GM12874 (cell line): ENCODE results near the gene MAT2A.

Experiments used
- TF ChIP-seq, protein P1 (sequence below): IDR thresholded peaks from 2 replicates; pipeline ENCODE4 v1.5.1; 2011; ENCODE audit warnings: low read depth, mild to moderate bottlenecking, control low read depth, low read length, moderate library complexity; ENCODE audit not compliant: insufficient read depth

Gene MAT2A

DNA sequence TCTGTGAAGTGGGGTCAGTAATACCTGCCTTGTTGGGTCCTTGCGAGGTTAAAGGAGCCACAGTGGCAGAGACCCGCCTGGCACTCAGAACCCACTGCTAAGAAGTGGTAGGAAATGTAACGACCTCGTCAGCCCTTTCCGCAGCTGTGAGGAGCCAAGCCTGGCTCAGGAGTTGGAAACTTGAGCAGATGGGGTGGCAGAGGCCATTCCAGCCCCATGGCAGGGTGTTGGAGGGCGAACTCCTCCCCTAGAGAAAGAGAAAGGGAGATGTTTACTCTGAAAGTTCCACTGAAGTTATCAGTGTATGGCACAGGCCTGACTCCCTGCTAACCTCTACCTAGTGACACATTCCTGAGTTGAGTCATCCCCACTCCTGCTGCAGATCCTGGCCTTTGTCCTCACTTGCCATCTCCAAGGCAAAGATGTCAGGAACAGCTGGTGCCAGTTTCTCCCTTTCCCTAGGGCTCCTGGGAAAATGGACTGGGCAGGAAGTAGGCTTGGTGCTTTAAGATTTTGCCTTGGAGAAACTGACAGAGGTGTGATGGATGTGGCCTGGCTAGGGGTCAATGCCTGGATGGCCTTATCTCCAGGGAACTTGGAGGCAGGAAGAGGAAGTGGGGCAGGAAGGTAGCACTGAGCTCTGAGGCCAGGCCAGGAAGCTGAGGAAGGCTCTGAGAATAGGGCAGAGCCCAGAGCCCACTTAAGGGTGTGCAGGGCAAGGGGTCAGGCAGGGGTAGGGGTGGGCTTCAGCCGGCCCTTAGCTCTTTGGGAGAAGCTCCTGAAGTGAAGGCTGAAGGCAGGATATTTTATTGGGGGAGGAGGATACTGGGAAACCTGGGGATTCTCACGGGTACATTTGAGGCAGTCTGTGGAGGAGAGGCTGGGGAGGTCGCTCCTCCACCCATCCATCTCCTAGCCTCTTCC lies 46.2 kb downstream of the MAT2A start:
- TF ChIP-seq, protein P1, sequence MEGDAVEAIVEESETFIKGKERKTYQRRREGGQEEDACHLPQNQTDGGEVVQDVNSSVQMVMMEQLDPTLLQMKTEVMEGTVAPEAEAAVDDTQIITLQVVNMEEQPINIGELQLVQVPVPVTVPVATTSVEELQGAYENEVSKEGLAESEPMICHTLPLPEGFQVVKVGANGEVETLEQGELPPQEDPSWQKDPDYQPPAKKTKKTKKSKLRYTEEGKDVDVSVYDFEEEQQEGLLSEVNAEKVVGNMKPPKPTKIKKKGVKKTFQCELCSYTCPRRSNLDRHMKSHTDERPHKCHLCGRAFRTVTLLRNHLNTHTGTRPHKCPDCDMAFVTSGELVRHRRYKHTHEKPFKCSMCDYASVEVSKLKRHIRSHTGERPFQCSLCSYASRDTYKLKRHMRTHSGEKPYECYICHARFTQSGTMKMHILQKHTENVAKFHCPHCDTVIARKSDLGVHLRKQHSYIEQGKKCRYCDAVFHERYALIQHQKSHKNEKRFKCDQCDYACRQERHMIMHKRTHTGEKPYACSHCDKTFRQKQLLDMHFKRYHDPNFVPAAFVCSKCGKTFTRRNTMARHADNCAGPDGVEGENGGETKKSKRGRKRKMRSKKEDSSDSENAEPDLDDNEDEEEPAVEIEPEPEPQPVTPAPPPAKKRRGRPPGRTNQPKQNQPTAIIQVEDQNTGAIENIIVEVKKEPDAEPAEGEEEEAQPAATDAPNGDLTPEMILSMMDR, result no peak

DNA sequence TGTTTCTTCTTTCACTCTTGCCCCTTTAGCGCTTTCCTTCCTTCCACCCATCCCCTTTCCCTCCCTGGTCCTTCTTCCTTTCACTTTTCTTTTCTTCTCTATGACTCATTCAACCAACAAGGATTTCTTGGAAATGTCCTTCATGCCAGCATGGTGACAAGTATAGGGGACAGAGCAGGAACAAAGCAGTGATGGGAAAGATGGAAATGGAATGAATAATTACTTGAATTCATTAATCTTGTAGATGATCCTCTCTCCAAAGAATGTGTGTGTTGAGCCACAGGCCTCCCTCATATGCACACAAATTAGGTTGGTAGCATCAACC lies 46.8 kb downstream of the MAT2A start:
- TF ChIP-seq, protein P1, result no peak

DNA sequence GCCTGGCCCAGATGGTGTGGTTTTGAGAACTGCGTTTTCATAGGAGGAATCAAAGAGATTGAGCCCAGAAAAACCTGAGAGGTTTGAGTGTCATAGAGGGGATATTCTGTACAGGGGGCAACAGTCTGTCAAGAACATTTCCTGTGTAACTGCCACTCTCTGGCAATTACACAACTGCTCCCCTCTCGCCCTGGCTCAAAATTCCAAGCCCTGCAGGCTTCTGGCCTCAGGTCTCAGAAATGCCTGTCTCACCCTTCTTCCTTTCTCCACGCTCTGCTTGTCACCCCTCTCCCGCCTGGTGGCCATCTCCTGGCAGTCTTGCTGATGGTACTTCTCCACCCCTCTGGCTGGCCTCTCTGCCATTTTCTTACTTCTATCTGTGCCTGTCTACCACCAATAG lies 49.3 kb downstream of the MAT2A start:
- TF ChIP-seq, protein P1, result no peak

DNA sequence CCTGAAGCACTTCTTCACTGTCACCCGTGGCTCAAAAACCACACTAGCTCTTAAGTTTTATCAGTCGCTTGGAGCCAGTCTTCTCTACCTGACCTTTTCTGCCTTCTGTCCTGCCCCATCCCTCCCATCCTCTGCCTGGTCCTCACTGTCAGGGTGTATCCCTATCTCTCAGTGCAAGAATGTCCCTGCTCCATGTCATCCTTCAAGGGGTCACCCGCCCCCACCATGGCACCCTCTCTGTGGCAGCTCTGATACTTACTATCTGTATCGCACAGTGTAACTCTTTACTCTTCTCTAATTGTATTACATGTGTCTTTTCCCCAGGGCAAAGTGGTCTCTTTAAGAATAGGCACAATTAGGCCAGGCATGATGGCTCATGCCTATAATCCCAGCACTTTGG lies 49.7 kb downstream of the MAT2A start:
- TF ChIP-seq, protein P1, result no peak

DNA sequence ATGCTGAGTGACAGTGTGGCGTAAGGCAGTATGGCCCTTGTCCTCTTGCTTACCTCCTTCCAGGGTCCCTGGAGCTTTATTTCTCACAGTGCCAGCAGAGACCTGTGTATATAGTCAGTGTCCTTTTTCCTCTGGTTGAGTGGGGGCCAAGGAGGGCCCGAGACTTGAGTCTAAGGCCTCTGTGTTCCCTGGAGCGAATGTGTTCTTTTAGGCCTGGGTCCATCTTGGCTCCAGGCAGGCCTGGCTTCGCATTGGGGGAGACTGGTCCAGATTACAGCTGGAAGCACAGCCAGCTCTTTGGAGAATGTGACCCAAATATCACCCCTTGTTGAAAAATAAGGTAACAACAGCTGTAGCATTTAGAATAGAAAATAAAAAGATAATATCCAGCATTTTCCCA lies 50.2 kb downstream of the MAT2A start:
- TF ChIP-seq, protein P1, result no peak

DNA sequence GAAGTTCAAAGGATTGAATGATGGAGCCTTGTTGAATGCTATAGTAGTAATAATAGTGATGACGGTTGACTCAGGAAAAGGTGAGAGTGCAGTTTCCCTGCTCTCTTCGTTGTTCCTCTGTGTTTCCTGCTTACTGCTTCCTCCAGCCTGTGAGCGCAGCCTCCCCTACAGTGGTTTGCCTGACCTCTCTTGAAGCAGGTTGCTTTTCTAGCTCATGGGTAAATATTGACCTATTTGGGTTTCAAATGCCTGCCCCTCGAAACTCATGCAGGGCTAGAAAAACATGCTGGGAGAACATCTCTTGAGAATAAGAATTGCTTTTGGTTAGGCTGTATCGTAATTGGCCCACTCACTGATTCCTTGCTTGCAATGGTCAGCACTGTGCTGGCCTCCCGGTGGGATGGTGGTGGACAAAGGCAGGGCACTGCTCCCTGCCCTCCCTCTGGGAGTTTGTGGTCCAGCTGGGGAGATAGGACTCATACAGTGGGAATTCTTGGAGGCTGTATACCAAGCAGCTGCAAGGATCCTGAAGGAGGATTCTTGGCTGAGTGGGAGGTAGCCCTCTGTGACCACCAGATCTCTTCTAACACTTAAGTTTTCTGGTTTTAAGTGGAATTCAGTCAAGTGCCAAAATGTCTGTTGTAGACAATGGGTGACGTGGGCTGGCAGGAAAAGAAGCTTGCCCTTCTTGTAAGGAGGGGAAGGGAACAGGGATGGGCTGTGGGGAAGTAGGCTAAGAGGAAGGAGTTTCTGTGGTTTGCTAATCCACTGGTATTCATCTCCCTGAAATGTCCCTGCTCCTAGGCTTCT lies 51.2 kb downstream of the MAT2A start:
- TF ChIP-seq, protein P1, result no peak

DNA sequence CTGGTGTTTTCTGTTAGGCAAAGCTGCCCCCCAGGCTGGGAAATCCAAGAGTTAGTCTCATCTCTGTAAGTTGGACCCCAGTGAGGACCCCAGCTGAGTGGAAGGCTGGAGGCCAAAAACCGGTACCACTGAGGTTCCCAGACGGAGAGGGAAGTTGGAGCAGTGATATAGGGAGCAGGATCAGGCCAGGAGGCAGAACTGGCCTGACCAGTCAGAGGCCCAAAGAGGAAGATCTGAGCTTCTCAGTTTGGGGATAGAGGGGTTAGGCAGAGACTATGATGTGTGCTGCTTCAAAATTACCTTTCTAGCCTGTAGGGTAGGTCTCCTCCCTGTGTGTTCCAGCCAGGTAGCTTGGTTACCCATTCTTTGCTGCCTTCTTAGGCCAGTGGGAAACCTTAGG lies 52.0 kb downstream of the MAT2A start:
- TF ChIP-seq, protein P1, result no peak
